HG03025 (cell line): ENCODE results near the gene IGFBP4.

ENCODE experiments used
- ATAC-seq: cut with Tn5 transposase; IDR thresholded peaks from one replicate; pipeline ENCODE4 v1.9.1; 2021; ENCODE audit warnings: mild to moderate bottlenecking, moderate library complexity; ENCODE audit not compliant: unreplicated experiment, low FRiP score

IGFBP4 gene

GRCh38 chr17:40469805-40470675 is 26.8 kb downstream of the IGFBP4 start:
- ATAC-seq = no peak

GRCh38 chr17:40470932-40471828 is 27.9 kb downstream of the IGFBP4 start:
- ATAC-seq = no peak

GRCh38 chr17:40471846-40472732 is 28.8 kb downstream of the IGFBP4 start:
- ATAC-seq = no peak

- no peak for ATAC-seq
These were observed 29.6 kb downstream of the IGFBP4 start for GRCh38 chr17:40472733-40473452.

GRCh38 chr17:40473573-40474365 is 30.5 kb downstream of the IGFBP4 start:
- ATAC-seq = no peak

- ATAC-seq = no peak
These were observed 31.3 kb downstream of the IGFBP4 start for GRCh38 chr17:40474419-40475002.

GRCh38 chr17:40475234-40475908 is 32.1 kb downstream of the IGFBP4 start:
- no peak for ATAC-seq

- no peak for ATAC-seq
These were observed 34.5 kb downstream of the IGFBP4 start for GRCh38 chr17:40477796-40478195.

- ATAC-seq = no peak
These were observed 35.2 kb downstream of the IGFBP4 start for GRCh38 chr17:40478486-40478885.

- no peak for ATAC-seq
These were observed 36.7 kb downstream of the IGFBP4 start for GRCh38 chr17:40479754-40480480.

GRCh38 chr17:40480501-40481003 is 37.3 kb downstream of the IGFBP4 start:
- no peak for ATAC-seq

- no peak for ATAC-seq
These were observed 37.9 kb downstream of the IGFBP4 start for GRCh38 chr17:40481106-40481505.

GRCh38 chr17:40482722-40483121 is 39.5 kb downstream of the IGFBP4 start:
- ATAC-seq = no peak

- no peak for ATAC-seq
These were observed 40.4 kb downstream of the IGFBP4 start for GRCh38 chr17:40483679-40484078.

GRCh38 chr17:40484285-40484972 is 41.2 kb downstream of the IGFBP4 start:
- ATAC-seq = no peak

- no peak for ATAC-seq
These were observed 41.8 kb downstream of the IGFBP4 start for GRCh38 chr17:40484973-40485530.
